ENCODE results near the gene SLC31A2.
"Not testable (repeated sequence)": the region's sequence is repeated elsewhere in the genome, so short reads cannot be mapped to it uniquely, and the experiment has no call there.

The SLC31A2 gene

GRCh38 chr9:113150670-113151611 lies at the start of gene SLC31A2:
TSS of gene SLC31A2 (plus strand) at chr9:113151007. CDS start at chr9:113151075, 68 bp downstream.
- DNase-seq (ENCODE audit: low read depth), result peak; percentile 77

- not testable (repeated sequence) for DNase-seq (ENCODE audit: low read depth)
These were observed 45.5 kb upstream of the SLC31A2 start for GRCh38 chr9:113105345-113105744.

- DNase-seq (ENCODE audit: low read depth), result not testable (repeated sequence)
These were observed 39.5 kb upstream of the SLC31A2 start for GRCh38 chr9:113111065-113111951.

DNA sequence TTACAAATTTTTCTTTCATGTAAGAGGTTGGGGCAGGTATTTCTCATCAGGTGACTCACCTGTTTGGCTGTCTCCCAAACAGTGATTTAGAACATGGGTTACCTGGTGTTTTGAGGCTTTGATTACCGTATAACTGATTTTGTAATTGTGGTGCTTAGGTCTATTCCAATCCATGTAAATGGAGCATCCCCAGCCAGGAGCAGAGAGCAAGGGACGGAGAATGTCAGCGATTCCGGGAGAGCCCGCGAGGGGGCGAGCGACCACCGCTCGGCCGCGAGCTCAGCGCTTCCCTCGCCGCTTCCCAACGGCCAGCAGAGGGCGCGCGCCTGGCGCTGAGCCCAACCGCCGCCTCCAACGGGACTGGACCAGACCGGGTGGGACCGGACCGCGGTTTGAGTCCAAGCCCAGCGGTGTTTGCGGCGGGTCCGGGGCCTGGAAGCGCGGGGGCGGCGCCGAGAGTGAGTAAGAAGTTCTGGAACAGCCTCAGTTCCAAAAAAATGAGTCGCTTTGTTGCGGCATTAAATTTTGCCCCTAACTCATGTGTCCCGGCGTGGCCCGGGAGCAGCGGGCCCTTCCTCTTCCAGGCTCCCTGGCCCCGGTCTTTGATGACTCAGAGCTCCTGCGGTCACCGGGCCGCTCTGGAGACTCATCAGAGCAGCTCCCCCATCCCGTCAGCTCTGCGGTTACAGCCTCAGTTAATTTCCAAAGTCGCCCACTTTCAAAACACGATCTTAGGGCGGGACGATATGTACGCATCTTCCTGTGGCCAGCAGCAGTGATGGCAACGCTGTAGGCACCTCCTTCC lies 37.9 kb upstream of the SLC31A2 start:
- DNase-seq (ENCODE audit: low read depth), result not testable (repeated sequence)

- not testable (repeated sequence) for DNase-seq (ENCODE audit: low read depth)
These were observed 32.0 kb upstream of the SLC31A2 start for GRCh38 chr9:113118829-113119228.

DNA sequence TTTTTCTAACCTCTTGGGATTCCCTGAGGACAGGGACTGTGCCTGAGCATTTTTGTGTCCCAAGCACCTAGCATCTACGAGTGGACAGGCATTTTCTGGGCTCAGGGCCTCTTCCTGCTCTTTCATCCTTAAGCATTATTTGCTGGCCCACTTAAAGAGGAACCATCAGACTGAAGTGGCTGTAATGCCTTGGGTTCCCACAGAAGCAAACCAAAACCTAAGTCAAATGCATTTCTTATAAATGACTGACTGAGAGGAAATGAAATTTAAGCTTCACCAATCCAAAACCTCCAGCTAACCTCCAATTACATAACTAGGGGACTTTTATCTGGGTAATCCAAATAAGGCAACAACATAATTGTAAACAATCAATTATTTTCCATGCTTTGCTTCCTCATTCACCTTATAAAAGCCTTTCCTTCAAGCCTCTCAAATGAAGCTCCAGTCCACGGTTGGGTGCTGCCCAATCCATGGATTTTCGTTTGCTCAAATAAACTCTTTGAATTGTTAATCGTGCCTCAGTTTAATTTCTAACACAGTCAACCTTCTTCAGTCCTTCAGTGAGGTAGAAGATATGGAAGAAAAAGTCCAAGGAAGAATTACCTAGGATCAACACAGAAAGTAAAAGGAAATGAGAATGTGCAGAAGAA lies 25.3 kb upstream of the SLC31A2 start:
- DNase-seq (ENCODE audit: low read depth), result no peak

DNA sequence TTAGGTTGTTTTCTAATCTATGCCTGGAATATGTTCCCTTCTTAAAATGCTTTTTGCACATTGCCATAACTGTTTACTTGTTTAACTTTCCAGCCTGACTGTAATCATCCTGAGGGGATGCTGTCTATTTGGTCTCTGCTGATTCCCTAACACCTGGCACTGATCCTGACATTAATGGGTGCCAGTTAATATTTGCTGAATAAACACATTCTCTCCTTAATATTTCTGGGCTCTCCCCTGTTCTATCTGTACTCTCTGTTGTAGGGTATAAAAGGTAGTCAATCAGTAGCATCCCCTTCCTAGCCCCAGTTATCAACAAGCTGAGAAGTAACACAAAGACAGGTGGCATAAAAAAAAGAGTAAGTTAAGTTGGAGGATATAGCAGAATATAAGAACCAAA lies 21.3 kb upstream of the SLC31A2 start:
- no peak for DNase-seq (ENCODE audit: low read depth)

DNA sequence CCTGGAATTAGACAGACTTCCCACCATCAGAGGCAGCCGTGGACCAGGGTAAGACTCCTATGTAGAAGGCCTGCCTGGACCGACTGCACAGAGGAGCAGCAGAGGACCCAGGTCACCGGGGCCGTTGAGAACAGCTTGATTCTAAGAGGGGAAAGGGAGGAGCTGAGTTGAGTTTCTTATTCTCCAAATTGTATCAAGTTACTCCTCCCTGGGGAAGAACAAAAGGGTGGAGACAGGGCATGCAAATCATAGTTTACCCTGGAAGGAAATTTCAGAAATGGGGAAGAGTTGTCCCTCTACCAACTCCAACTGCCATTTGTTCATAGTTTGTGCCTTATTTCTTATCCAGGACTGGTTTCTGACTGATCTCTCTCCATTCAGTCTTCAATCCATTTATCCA lies 20.9 kb upstream of the SLC31A2 start:
- no peak for DNase-seq (ENCODE audit: low read depth)

DNA sequence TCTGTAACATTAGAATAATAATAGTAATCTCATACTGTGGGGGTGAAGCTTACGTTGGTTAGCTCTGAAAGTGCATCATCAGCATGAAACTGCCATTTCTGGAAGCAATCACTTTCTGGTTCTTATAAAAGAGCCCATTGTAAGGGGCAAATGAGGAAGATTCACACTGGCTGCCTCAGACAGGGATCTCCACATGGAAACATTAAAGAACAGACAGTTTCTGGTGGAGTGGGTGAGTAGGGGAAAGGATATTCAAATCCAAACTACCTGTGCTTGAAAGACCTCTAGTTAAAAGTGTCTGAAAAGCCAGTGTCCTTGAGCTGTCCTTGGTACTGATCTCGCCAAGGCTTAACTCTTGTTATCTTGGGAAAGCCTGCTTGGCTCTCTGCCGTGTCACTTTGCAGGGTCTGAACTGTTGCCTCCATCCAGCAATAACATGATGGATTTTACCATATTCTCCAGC lies 19.1 kb upstream of the SLC31A2 start:
- no peak for DNase-seq (ENCODE audit: low read depth)

DNA sequence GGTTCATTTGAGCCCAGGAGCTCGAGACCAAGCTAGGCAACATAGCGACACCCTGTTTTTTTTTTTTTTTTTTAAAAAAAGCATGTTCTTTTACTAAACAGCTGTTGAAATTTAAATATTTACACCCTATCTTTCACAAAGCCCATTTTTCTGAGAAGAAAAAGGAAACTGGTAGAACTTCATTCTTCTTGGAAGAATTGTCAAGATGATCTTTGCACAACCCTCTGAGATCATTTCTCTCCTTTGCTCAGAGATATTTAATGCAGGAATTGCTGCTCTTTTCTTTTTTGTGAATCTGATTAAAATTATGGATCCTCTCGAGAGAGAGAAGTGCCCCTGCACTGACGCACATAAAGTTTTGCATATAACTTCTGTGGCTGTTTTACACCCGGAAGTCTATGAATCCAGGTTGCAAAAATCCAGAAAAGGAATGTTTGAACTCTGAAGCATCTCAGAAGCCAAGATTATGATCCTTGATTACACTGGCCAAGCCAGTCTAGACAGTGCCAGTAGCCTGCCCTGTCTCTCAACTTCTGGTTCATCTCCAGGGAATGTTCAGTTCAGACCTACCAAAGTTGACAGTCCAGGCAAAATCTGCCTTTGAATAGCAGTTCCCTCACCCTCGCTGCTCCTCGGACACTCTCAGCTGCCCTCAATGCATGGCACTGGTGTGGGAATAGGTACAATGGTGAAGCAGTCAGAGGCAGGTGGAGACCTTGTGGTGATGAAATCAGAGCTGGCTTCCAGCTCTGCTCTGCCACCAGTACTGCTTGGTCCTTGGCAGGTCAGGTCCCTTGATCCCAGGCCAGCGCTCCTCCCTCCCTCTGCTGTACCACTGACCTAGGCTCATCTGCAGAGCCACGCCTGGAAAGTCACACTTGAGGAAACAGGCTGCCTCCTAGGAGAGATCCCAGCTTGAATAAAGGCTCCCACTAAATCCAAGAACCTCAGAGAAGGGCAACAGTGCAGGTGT lies 13.3 kb upstream of the SLC31A2 start:
- DNase-seq (ENCODE audit: low read depth), result no peak

DNA sequence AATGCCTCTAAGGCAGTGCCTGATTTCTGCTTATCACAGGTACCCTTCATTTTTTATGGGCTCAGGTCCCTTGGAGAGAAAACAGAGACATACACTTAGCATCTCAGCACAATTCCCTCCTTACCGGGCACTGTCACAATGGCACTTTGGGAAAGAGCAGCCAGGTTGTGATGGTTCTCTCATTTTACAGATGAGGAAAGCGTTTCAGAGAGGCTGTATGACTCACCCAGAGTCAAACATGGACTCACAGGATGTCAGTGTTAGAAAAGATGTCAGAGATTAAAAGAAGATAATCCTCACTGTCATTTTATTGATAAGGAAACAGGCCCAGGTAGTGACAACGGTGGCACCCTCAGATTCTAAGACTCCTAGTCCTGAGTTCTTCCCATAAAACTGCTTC lies 12.0 kb upstream of the SLC31A2 start:
- no peak for DNase-seq (ENCODE audit: low read depth)

DNA sequence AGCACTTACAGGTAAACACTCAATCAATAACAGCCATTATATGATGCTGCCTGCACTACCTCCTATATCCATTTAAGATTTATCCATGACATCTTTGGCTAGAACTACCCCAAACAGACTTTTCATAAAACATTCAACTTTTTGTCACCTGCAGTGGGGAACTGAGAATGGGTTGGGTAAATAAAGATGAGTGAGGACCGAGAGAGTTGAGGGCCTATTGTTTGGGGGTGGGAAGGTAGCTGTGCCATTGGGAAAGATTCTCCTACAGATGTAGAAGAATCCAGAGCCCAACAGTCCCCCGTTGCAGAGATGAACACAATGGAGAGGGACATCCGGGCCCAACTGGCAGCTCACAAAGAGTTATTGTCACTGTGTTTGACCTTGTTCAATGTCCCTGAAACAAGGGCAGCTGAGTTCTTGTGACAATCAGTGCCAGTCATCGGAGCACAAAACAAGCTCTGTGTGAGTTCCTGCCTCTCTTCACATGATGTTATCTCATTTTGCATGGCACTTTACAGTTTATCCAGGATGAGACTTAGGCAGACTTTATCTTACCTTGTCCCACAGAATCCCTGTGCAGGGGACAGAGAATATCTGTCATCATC lies 11.5 kb upstream of the SLC31A2 start:
- no peak for DNase-seq (ENCODE audit: low read depth)

GRCh38 chr9:113139953-113140352 lies 10.9 kb upstream of the SLC31A2 start:
- DNase-seq (ENCODE audit: low read depth), result no peak

GRCh38 chr9:113140896-113141295 lies 9.9 kb upstream of the SLC31A2 start:
- not testable (repeated sequence) for DNase-seq (ENCODE audit: low read depth)

GRCh38 chr9:113143432-113144227 lies 7.2 kb upstream of the SLC31A2 start:
- DNase-seq (ENCODE audit: low read depth), result no peak

DNA sequence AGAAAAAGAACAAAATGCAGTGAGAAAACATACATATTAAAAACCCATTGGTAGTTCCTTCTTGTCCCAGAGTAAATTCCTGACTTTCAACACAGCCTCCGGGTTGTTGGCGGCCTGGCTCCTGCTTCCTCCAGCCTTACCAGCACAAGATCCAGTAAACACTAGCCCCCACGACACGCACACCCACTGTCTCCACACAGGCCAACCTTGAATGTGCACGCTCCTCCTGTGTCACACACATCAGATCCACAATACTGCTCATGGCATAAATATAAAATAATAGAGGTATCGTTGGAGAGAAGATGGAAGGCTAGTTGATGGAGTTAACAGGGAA lies 2.5 kb upstream of the SLC31A2 start:
- no peak for DNase-seq (ENCODE audit: low read depth)

DNA sequence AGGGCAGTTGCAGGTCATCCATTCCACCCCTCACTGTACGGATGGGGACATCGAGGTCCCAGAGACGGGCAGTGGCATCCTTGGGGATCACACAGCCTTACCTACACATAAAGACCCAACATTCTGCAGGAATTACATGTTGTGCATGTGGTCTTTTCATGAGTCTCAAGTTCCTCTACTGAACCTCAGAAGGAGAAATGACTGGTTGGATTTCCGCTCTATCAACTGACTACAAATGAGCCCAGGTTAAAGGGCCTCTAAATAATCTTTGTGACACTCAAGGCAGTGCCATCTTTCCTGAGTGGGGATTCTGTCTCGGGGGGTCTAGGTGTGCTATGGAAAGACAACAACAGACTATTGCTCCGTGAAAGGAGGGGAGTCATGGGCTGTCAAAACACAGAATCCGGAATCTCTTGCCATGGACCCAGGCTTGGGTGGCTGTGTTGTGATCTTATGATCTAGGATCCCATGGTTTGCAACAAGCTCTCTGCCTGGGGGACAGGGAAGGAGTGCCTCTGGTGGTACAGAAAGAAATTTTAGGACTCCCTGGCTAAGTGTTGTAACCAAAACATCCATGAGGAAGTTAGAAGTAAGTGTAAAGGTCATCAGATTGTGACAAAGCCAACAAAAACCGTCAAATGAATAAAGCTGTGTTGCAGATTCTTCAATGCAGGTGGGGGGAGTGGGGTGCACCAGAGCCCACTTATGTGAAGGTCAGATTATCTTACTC lies 1.9 kb upstream of the SLC31A2 start:
- DNase-seq (ENCODE audit: low read depth), result no peak

- DNase-seq (ENCODE audit: low read depth), result not testable (repeated sequence)
These were observed 1.2 kb upstream of the SLC31A2 start for GRCh38 chr9:113149561-113149960.

Measured in fibroblast of gingiva (primary cell).